Heart left ventricle (tissue), 16 donors: Measurements from ENCODE around the gene GUCA2A. TPM values are rescaled to one million over a fixed set of nuclear protein-coding genes. Genes with fewer than 3 reads are reported as not detected.

Source experiments
- ATAC-seq, 4 donors: fragments of 200-7000 bp; cut with Tn5 transposase; one replicate each; pipeline ENCODE4 v1.9.1; 2020 to 2022; ENCODE audit warnings: moderate library complexity in 4 of 4, mild to moderate bottlenecking in 3 of 4, moderate number of reproducible peaks in 1 of 4
- DNase-seq, 5 donors: peaks; one replicate each; pipeline ENCODE4 v3.0.0-alpha.2; 2020
- H3K27ac ChIP-seq, 12 donors: fragments of 200-600 bp; sonication (generic) in 4 of 12; one replicate each; pipeline versions ENCODE4 v1.5.0 to v1.8.0; 2016 to 2022; ENCODE audit warnings: mild to moderate bottlenecking in 2 of 12
- H3K27me3 ChIP-seq, 9 donors: fragments of 200-600 bp; sonication (generic) in 2 of 9; one replicate each; pipeline versions ENCODE4 v1.5.1 to v1.8.0; 2016 to 2022; ENCODE audit warnings: mild to moderate bottlenecking in 3 of 9
- H3K36me3 ChIP-seq, 9 donors: fragments of 200-600 bp; sonication (generic) in 2 of 9; one replicate each; pipeline versions ENCODE4 v1.5.0 to v1.8.0; 2018 to 2022; ENCODE audit warnings: mild to moderate bottlenecking in 2 of 9
- H3K4me1 ChIP-seq, 12 donors: fragments of 200-600 bp; sonication (generic) in 4 of 12; one replicate each; pipeline versions ENCODE4 v1.5.0 to v1.8.0; 2016 to 2022; ENCODE audit warnings: mild to moderate bottlenecking in 3 of 12
- H3K4me3 ChIP-seq, 12 donors: fragments of 200-600 bp; sonication (generic) in 4 of 12; one replicate each; pipeline versions ENCODE4 v1.5.0 to v1.8.0; 2017 to 2022; ENCODE audit warnings: mild to moderate bottlenecking in 9 of 12, moderate library complexity in 4 of 12
- H3K9me3 ChIP-seq, 12 donors: fragments of 200-600 bp; sonication (generic) in 4 of 12; one replicate each; pipeline versions ENCODE4 v1.5.0 to v1.8.0; 2016 to 2022; ENCODE audit warnings: mild to moderate bottlenecking in 1 of 12
- POLR2A ChIP-seq, 2 donors: fragments of 450-650 bp; IDR thresholded peaks; one replicate each; pipeline ENCODE4 v1.6.1; 2017; ENCODE audit warnings: antibody characterized with exemption in 2 of 2, mild to moderate bottlenecking in 2 of 2, moderate library complexity in 2 of 2
- WGBS, 4 donors: extraction: QIAGEN DNeasy Blood & Tissue Kit in 2 of 4; methylation state at CpG; one replicate each; pipeline versions ENCODE4 v1.1.5 to v1.1.7; 2013 to 2018; 5-methylcytosine and 5-hydroxymethylcytosine counted together
- intact Hi-C, 10 donors: fragments of 100-400 bp; cut with DNase I; formaldehyde crosslinking; loops; one replicate each; pipeline versions ENCODE4 v1.11.1 to v1.14.2; 2022
- polyA plus RNA-seq, 2 donors: library from polyadenylated mRNA; stranded (reverse); fragments of 200-250 nt; gene quantifications; one replicate each; pipeline ENCODE4 v1.2.3, GENCODE V29; 2013
- total RNA-seq, 9 donors: library from RNA; depleted of rRNA in 2 of 9; stranded (reverse); fragments of >200 nt in 2 of 9; fragmentation: NEBNext Ultra II Directional in 3 of 9; extraction: Animal tissue kit (Norgen Biotek cat#: 25700) in 3 of 9; gene quantifications; one replicate each; pipeline versions ENCODE4 v1.1.0 to v1.2.4, GENCODE V29; 2016 to 2023
- TF ChIP-seq, protein P1 (sequence below), 12 donors: fragments of 200-600 bp; sonication (generic) in 4 of 12; IDR thresholded peaks; one replicate each; pipeline versions ENCODE4 v1.5.0 to v1.8.0; 2018 to 2022; ENCODE audit warnings: antibody characterized with exemption in 12 of 12, mild to moderate bottlenecking in 5 of 12
- donor health status: ischemic (EF 13 %, LVEDD 7.1; RV severe dilation, severe dysfunction).
- donor health status: healthy with polysubstance abuse.
- donor health status: DM: no; HTN: yes; CAD: no.
- donor health status: DM: no; HTN: no; CAD: no.
- donor health status: ischemic (EF 25% LVEDD 6.9; RV normal size, moderate dysfunction).
- donor health status: ischemic (EF 25% LVEDD 5.7; RV mildly dilated, moderate dysfunction).
- donor health status: healthy.
- donor health status: DM: yes; HTN: yes; CAD: no.
- donor health status: ischemic (EF 35%, LVEDD 5.7; RV mildly dilated, moderate dysfunction).
- donor health status: nonischemic (EF 11% LVEDD 7.7; RV severe dilation, severe dysfunction).
- donor health status: DM: yes; HTN: yes; CAD: no.
- donor health status: PGD.
- donor health status: ischemic (EF 29% LVEDD 5.4; RV normal size, mild dysfunction).
- donor health status: nonischemic (EF 23%, LVEDD 6.1; RV moderate dilation, normal function).

GUCA2A gene
- total and polyA plus RNA-seq, 11 donors, result not detected

DNA sequence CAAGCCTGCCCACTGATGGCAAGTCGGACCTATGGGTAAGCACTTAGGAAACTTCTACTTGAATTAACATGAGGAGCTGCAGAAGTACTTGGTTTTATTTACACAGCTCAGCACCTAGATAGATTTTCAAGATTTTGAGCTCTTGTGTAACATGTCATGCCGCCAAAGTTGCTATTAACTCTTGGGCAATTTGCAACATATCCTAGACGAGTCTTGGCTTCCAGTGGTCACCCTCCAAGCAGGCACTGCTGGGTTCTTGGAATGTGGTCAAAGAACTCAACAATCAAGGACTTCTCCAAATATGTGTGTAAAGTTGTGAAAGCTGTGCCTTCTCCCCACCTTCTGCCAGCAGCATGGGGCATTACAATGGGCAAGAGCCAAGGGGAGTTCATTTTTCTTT, 29.1 kb downstream of the GUCA2A start:
- H3K4me3 ChIP-seq, result no peak overlapping the region
- H3K27me3 ChIP-seq, result peaks cover 0 to 6% (median 0%) of the 10 kb centered on the region in 9 donors
- 64 to 78% (median 72%) methylated on average over 2 to 3 of the region's 3 CpGs for WGBS, 4 donors
- intact Hi-C loops, result no loop called here
- ATAC-seq (no peak), DNase-seq (no peak)
- no peak for TF ChIP-seq POLR2A (IDR thresholded peaks at IDR 0.05)
- TF ChIP-seq, protein P1, sequence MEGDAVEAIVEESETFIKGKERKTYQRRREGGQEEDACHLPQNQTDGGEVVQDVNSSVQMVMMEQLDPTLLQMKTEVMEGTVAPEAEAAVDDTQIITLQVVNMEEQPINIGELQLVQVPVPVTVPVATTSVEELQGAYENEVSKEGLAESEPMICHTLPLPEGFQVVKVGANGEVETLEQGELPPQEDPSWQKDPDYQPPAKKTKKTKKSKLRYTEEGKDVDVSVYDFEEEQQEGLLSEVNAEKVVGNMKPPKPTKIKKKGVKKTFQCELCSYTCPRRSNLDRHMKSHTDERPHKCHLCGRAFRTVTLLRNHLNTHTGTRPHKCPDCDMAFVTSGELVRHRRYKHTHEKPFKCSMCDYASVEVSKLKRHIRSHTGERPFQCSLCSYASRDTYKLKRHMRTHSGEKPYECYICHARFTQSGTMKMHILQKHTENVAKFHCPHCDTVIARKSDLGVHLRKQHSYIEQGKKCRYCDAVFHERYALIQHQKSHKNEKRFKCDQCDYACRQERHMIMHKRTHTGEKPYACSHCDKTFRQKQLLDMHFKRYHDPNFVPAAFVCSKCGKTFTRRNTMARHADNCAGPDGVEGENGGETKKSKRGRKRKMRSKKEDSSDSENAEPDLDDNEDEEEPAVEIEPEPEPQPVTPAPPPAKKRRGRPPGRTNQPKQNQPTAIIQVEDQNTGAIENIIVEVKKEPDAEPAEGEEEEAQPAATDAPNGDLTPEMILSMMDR (IDR thresholded peaks at IDR 0.05), result no peak
- H3K36me3 ChIP-seq, result no peaks in the 10 kb centered on the region
- H3K27ac ChIP-seq, result no peak overlapping the region
- no peaks in the 10 kb centered on the region for H3K9me3 ChIP-seq
- no peaks in the 10 kb centered on the region for H3K4me1 ChIP-seq

DNA sequence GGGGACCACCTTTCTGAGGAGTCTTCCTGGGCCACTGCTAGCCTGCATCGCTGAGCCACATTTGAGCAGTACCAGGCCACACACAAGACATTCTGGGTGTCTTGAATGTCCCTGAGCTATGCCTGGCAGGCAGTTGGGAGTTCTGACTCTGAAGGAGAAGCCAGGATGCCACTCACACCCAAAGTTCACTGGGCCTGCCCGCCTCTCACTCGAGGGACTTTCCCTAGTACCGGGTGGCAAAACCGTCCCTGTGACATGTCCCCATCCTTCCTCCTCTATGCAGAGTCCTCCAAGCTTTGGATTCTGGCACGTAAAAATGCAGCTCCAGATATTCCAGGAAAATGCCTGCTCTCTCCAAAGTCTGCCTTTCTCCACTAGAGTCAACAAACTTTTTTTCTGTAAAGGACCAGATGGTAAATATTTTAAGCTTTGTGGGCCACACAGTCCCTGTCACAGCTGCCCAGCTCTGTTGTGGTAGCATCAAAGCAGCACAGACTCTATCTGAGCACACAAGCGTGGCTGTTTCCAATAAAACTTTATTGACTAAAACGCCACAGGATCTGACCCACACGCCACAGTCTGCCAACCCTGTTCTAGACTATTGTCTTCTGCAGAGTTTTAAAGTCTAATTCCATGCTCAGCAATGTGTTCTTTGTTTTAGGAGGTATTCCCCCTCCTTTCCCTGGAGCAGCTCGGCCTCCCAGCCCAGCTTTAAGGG, 30.6 kb downstream of the GUCA2A start:
- Histone ChIP-seq H3K9me3 (no peaks in the 10 kb centered on the region), H3K27ac (no peak overlapping the region), H3K4me1 (no peaks in the 10 kb centered on the region), H3K4me3 (no peak overlapping the region), H3K27me3 (peaks cover 0 to 5% (median 0%) of the 10 kb centered on the region in 9 donors), H3K36me3 (no peaks in the 10 kb centered on the region)
- ATAC-seq, result no peak
- DNase-seq, result no peak
- TF ChIP-seq, protein P1 (IDR thresholded peaks at IDR 0.05), result no peak
- no peak for TF ChIP-seq POLR2A (IDR thresholded peaks at IDR 0.05)
- 85 to 93% (median 89%) methylated on average over 10 of the region's 10 CpGs for WGBS, 4 donors
- intact Hi-C loops, result no loop called here

DNA sequence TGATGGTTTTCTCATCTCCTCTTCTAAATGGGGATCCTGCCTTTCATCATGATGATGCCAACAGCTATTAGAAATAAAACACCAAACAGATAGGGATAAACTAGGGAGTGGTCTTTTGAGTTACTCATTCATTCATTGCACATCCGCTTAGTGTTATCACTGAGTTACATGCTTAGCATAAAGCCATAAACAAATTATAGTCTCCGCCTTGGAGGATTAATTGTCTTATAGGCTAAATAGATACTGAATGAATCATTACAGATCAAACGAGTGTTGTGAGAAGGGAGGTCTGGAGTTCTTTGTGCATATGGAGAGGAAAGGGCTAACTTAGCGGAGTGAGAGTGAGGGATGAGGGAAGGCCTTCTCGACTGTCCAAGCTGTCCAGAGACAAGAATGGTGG, 31.2 kb downstream of the GUCA2A start:
- Histone ChIP-seq H3K4me1 (no peaks in the 10 kb centered on the region), H3K27me3 (peaks cover 0 to 5% (median 0%) of the 10 kb centered on the region in 9 donors), H3K27ac (no peak overlapping the region), H3K9me3 (no peaks in the 10 kb centered on the region), H3K36me3 (no peaks in the 10 kb centered on the region), H3K4me3 (no peak overlapping the region)
- intact Hi-C loops, result no loop called here
- no peak for TF ChIP-seq POLR2A (IDR thresholded peaks at IDR 0.05)
- TF ChIP-seq, protein P1 (IDR thresholded peaks at IDR 0.05), result no peak
- ATAC-seq, result no peak
- no peak for DNase-seq
- WGBS, 4 donors, result 83 to 89% (median 84%) methylated on average over 5 of the region's 5 CpGs

DNA sequence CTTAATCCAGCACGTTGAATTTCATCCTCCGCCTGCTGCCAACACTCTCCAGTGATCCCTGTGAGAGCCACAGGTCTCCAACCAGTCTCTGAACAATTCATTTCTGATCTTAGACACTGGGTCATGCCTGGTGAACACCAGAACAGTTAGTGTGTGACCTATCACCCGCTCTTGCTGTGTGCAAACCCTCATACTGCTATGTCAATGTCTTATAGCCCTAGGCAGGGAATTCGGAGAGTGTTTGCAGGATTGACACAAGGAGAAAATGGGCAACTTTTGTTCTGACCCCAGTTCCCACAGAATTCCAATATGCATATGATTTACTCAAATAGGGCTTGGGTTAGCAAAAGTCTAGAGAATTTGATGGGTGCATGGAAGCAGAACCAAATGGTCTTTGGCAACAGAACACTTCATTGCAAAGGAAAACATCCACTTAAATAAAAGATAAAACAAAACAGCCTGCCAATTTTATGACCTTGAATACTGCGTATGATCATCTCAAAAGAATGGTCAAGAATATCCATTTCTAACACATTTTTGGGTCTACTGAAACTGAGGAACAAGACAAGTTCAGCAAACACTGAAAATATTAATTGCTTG, 34.4 kb downstream of the GUCA2A start:
- no peak for TF ChIP-seq POLR2A (IDR thresholded peaks at IDR 0.05)
- TF ChIP-seq, protein P1 (IDR thresholded peaks at IDR 0.05), result no peak
- H3K9me3 ChIP-seq, result no peaks in the 10 kb centered on the region
- 77 to 80% (median 79%) methylated on average over 5 of the region's 5 CpGs for WGBS, 4 donors

More for the DNA sequence above, 34.4 kb downstream of the GUCA2A start:
- Histone ChIP-seq H3K27ac (no peak overlapping the region), H3K36me3 (no peaks in the 10 kb centered on the region), H3K27me3 (peaks cover 0 to under 1% (median 0%) of the 10 kb centered on the region in 9 donors), H3K4me1 (no peaks in the 10 kb centered on the region), H3K4me3 (no peak overlapping the region)
- intact Hi-C loops, result no loop called here
- DNase-seq (no peak), ATAC-seq (no peak)
